ENCODE results near the gene B3GNT8. TPM values are rescaled to one million over a fixed set of nuclear protein-coding genes. Genes with fewer than 3 reads are reported as not detected.
"Not testable (repeated sequence)": the region's sequence is repeated elsewhere in the genome, so short reads cannot be mapped to it uniquely, and the experiment has no call there.

B3GNT8 gene
- total and polyA plus RNA-seq, 2 donors from 2014 or later = 4.4 to 6.5 TPM

GRCh38 chr19:41391618-41392017, 35.6 kb downstream of the B3GNT8 start:
- Histone ChIP-seq H3K9me3 (ENCODE audit: control insufficient read depth in 2 of 3, insufficient read depth in 1 of 3, low read length in 3 of 3) (no peaks in the 10 kb centered on the region), H3K27me3 (ENCODE audit: control insufficient read depth, insufficient read depth, low read length) (no peaks in the 10 kb centered on the region), H3K36me3 (ENCODE audit: control insufficient read depth in 2 of 3, insufficient read depth in 3 of 3, low read length in 3 of 3) (peaks cover 2 to 14% (median 8%) of the 10 kb centered on the region in 3 donors), H3K27ac (ENCODE audit: low read depth in 2 of 2, low read length in 2 of 2) (no peak overlapping the region), H3K9ac (ENCODE audit: low read length in 3 of 3) (no peak overlapping the region), H3K4me3 (ENCODE audit: low read length in 3 of 3) (no peak overlapping the region), H3K4me1 (ENCODE audit: control insufficient read depth in 2 of 3, insufficient read depth in 2 of 3, low read depth in 1 of 3, low read length in 3 of 3) (peaks cover 0 to 3% (median 0%) of the 10 kb centered on the region in 3 donors)
- intact Hi-C loops (cut with DNase I) = no loop called here
- no peak for TF ChIP-seq CTCF (IDR thresholded peaks at IDR 0.05; ENCODE audit: borderline replicate concordance, extremely low read depth, insufficient read depth)
- DNase-seq (no peak), FAIRE-seq (no peak)

- no peak overlapping the region for H3K9ac ChIP-seq (ENCODE audit: low read length in 3 of 3)
- intact Hi-C loops (cut with DNase I) = no loop called here
- peaks cover under 1 to 10% (median 5%) of the 10 kb centered on the region in 3 donors for H3K36me3 ChIP-seq (ENCODE audit: control insufficient read depth in 2 of 3, insufficient read depth in 3 of 3, low read length in 3 of 3)
- H3K27me3 ChIP-seq (ENCODE audit: control insufficient read depth, insufficient read depth, low read length) = no peaks in the 10 kb centered on the region
- DNase-seq (no peak), FAIRE-seq (no peak)
- no peaks in the 10 kb centered on the region for H3K4me1 ChIP-seq (ENCODE audit: control insufficient read depth in 2 of 3, insufficient read depth in 2 of 3, low read depth in 1 of 3, low read length in 3 of 3)
- no peaks in the 10 kb centered on the region for H3K9me3 ChIP-seq (ENCODE audit: control insufficient read depth in 2 of 3, insufficient read depth in 1 of 3, low read length in 3 of 3)
- no peak overlapping the region for H3K27ac ChIP-seq (ENCODE audit: low read depth in 2 of 2, low read length in 2 of 2)
- no peak for TF ChIP-seq CTCF (IDR thresholded peaks at IDR 0.05; ENCODE audit: borderline replicate concordance, extremely low read depth, insufficient read depth)
- H3K4me3 ChIP-seq (ENCODE audit: low read length in 3 of 3) = no peak overlapping the region
These were observed 40.7 kb downstream of the B3GNT8 start for GRCh38 chr19:41386442-41386841.

- no peaks in the 10 kb centered on the region for H3K27me3 ChIP-seq (ENCODE audit: control insufficient read depth, insufficient read depth, low read length)
- H3K27ac ChIP-seq (ENCODE audit: low read depth in 2 of 2, low read length in 2 of 2) = no peak overlapping the region
- H3K9me3 ChIP-seq (ENCODE audit: control insufficient read depth in 2 of 3, insufficient read depth in 1 of 3, low read length in 3 of 3) = no peaks in the 10 kb centered on the region
- DNase-seq (no peak), FAIRE-seq (no peak)
- peaks cover 0 to 2% (median 0%) of the 10 kb centered on the region in 3 donors for H3K36me3 ChIP-seq (ENCODE audit: control insufficient read depth in 2 of 3, insufficient read depth in 3 of 3, low read length in 3 of 3)
- H3K9ac ChIP-seq (ENCODE audit: low read length in 3 of 3) = no peak overlapping the region
- no peak overlapping the region for H3K4me3 ChIP-seq (ENCODE audit: low read length in 3 of 3)
- H3K4me1 ChIP-seq (ENCODE audit: control insufficient read depth in 2 of 3, insufficient read depth in 2 of 3, low read depth in 1 of 3, low read length in 3 of 3) = no peaks in the 10 kb centered on the region
- intact Hi-C loops (cut with DNase I) = no loop called here
- no peak for TF ChIP-seq CTCF (IDR thresholded peaks at IDR 0.05; ENCODE audit: borderline replicate concordance, extremely low read depth, insufficient read depth)
These were observed 42.8 kb downstream of the B3GNT8 start for GRCh38 chr19:41384351-41384750.

GRCh38 chr19:41381536-41381935, 45.6 kb downstream of the B3GNT8 start:
- H3K4me3 ChIP-seq (ENCODE audit: low read length in 3 of 3); H3K9me3 ChIP-seq (ENCODE audit: control insufficient read depth in 2 of 3, insufficient read depth in 1 of 3, low read length in 3 of 3); H3K27me3 ChIP-seq (ENCODE audit: control insufficient read depth, insufficient read depth, low read length); FAIRE-seq; H3K27ac ChIP-seq (ENCODE audit: low read depth in 2 of 2, low read length in 2 of 2); H3K36me3 ChIP-seq (ENCODE audit: control insufficient read depth in 2 of 3, insufficient read depth in 3 of 3, low read length in 3 of 3); DNase-seq; H3K4me1 ChIP-seq (ENCODE audit: control insufficient read depth in 2 of 3, insufficient read depth in 2 of 3, low read depth in 1 of 3, low read length in 3 of 3); intact Hi-C loops (cut with DNase I); H3K9ac ChIP-seq (ENCODE audit: low read length in 3 of 3): not testable (repeated sequence)
